Activated naive CD4-positive, alpha-beta T cell (primary cell): ENCODE results near the gene ZCRB1.

Experiments
- DNase-seq, 4 experiments: peaks; one replicate each; lab custom pipeline; 2025; lab: John Stamatoyannopoulos, UW

The ZCRB1 gene

GRCh38 chr12:42278128-42278510 lies 47.8 kb downstream of the ZCRB1 start:
- DNase-seq = no peak

- DNase-seq = no peak
Measured at GRCh38 chr12:42277396-42278127, 48.3 kb downstream of the ZCRB1 start.

- DNase-seq = no peak
Measured at GRCh38 chr12:42275499-42275898, 50.4 kb downstream of the ZCRB1 start.

- DNase-seq = no peak
Measured at GRCh38 chr12:42273706-42274105, 52.2 kb downstream of the ZCRB1 start.

GRCh38 chr12:42270596-42270995 lies 55.3 kb downstream of the ZCRB1 start:
- DNase-seq = no peak

GRCh38 chr12:42267413-42268190 lies 58.3 kb downstream of the ZCRB1 start:
- no peak for DNase-seq

GRCh38 chr12:42266579-42267230 lies 59.2 kb downstream of the ZCRB1 start:
- DNase-seq = no peak

GRCh38 chr12:42262271-42262670 lies 63.6 kb downstream of the ZCRB1 start:
- DNase-seq = no peak
